Omental fat pad (tissue), 4 donors: Measurements from ENCODE around the gene FA2H. TPM values are rescaled to one million over a fixed set of nuclear protein-coding genes. Genes with fewer than 3 reads are reported as not detected.
"Not testable (repeated sequence)": the region's sequence is repeated elsewhere in the genome, so short reads cannot be mapped to it uniquely, and the experiment has no call there.

Experiments used
- ATAC-seq: fragments of 150-250 bp; one replicate; pipeline ENCODE4 v1.9.1; 2016; ENCODE audit warnings: mild to moderate bottlenecking, moderate library complexity; ENCODE audit not compliant: low FRiP score
- DNase-seq: peaks from one replicate; pipeline ENCODE4 v3.0.0-alpha.2; 2019; ENCODE audit warnings: low spot score
- CTCF ChIP-seq, 3 donors: fragments of 450-650 bp; IDR thresholded peaks; one replicate each; pipeline ENCODE4 v1.5.1; 2016 to 2017; ENCODE audit warnings: antibody characterized with exemption in 3 of 3, mild to moderate bottlenecking in 3 of 3, moderate library complexity in 2 of 3
- total RNA-seq, 4 donors: library from RNA; depleted of rRNA; stranded (reverse); fragments of >200 nt; gene quantifications; one replicate each; pipeline ENCODE4 v1.1.0, GENCODE V29; 2016

The FA2H gene
- total RNA-seq, 4 donors from 2014 or later = not detected

- TF ChIP-seq CTCF (IDR thresholded peaks at IDR 0.05) = no peak
- ATAC-seq = no peak
These were observed 92.1 kb downstream of the FA2H start for GRCh38 chr16:74682556-74682955.

GRCh38 chr16:74680681-74681080 lies 93.9 kb downstream of the FA2H start:
- ATAC-seq = no peak
- DNase-seq = no peak
- no peak for TF ChIP-seq CTCF (IDR thresholded peaks at IDR 0.05)

More at GRCh38 chr16:74682556-74682955, 92.1 kb downstream of the FA2H start:
- DNase-seq = no peak

GRCh38 chr16:74679983-74680382 lies 94.6 kb downstream of the FA2H start:
- DNase-seq = no peak
- no peak for ATAC-seq
- no peak for TF ChIP-seq CTCF (IDR thresholded peaks at IDR 0.05)

GRCh38 chr16:74677868-74678267 lies 96.8 kb downstream of the FA2H start:
- no peak for TF ChIP-seq CTCF (IDR thresholded peaks at IDR 0.05)
- ATAC-seq = no peak
- no peak for DNase-seq

- ATAC-seq (no peak), DNase-seq (no peak)
- no peak for TF ChIP-seq CTCF (IDR thresholded peaks at IDR 0.05)
These were observed 100.7 kb downstream of the FA2H start for GRCh38 chr16:74673876-74674275.

- not testable (repeated sequence) for DNase-seq, ATAC-seq
These were observed 105.7 kb downstream of the FA2H start for GRCh38 chr16:74668877-74669276.

GRCh38 chr16:74667255-74667700 lies 107.3 kb downstream of the FA2H start:
- no peak for DNase-seq
- ATAC-seq = no peak
- TF ChIP-seq CTCF (IDR thresholded peaks at IDR 0.05) = peak in 1 of 3 donors; percentile 25
